ENCODE measurements around the gene NBAS.

- TF ChIP-seq CTCF (tag by site-specific recombination; IDR thresholded peaks at IDR 0.05) (no peak), SCRT2 (tag by site-specific recombination; IDR thresholded peaks at IDR 0.05) (no peak), ZBTB26 (tag by site-specific recombination; optimal IDR thresholded peaks at IDR 0.05) (no peak)
Observed at GRCh38 chr2:15181092-15181745, 379.9 kb downstream of the NBAS start.
